GM10248 (cell line): ENCODE data around the gene RNU6-1.

Experiments used
- CTCF ChIA-PET: fragments of 300-600 bp; sonication (Branson Sonifier 250); formaldehyde crosslinking; extraction: SDS; loops from one replicate; lab custom pipeline; 2021; ENCODE audit warnings: antibody characterized with exemption; lab: Yijun Ruan, JAX
- POLR2A ChIA-PET: fragments of 350-650 bp; sonication (Branson Sonifier 250); formaldehyde crosslinking; extraction: SDS; loops from one replicate; lab custom pipeline; 2020; ENCODE audit warnings: antibody characterized with exemption; lab: Yijun Ruan, JAX
- DNase-seq: peaks from one replicate; pipeline ENCODE4 v3.0.0; 2012; ENCODE audit errors: extremely low spot score
- TF ChIP-seq, protein P1 (sequence below): IDR thresholded peaks from 2 replicates; pipeline ENCODE4 v1.5.1; 2012; ENCODE audit warnings: mild to moderate bottlenecking, low read depth; ENCODE audit errors: extremely low read depth, missing control alignments, control extremely low read depth

The RNU6-1 gene

DNA sequence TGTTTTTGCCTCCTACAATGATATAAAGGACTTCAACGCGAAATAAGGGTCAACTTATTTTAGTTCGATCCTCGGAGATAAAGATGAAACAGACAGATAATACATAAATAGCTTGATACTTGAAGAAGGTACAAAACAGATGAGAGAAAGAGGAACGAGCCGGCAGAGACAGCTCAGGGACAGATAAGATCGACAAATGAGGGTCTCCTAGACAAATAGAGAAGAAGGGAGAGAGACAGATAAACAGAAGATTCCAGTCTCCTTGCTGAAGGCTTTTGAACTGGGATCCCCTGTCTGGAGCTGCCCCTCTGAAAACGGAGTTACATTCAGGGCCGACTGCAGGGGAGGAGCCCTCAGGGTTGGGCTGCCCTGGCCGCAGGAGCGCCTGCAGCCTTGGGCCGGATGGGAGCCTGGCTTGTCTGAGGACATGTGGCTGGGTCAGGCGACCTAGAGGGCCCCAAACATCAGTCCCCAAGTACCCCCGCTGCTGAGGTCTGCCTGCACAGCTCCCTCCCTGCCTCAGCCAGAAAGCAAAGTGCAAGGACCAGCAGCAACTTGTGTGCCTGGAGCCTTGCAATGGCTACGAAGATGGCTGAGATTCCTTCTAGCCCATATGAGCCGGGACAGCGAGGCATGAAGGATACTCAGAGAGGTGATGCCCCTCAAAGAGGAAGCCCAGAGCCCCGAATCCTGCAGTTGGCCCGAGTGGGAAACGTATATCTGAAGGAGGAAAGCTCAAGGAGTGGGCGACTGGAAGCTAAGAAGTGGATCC, 15.5 kb downstream of the RNU6-1 start:
- ChIA-PET CTCF (interaction anchor here (1.0 to 2.3 kb wide), 3 partner anchors 12 to 367 kb away, joined by 4 to 7 read pairs (median 5); no protein-coding TSS in a partner anchor), POLR2A (no interaction called here)
- TF ChIP-seq, protein P1, sequence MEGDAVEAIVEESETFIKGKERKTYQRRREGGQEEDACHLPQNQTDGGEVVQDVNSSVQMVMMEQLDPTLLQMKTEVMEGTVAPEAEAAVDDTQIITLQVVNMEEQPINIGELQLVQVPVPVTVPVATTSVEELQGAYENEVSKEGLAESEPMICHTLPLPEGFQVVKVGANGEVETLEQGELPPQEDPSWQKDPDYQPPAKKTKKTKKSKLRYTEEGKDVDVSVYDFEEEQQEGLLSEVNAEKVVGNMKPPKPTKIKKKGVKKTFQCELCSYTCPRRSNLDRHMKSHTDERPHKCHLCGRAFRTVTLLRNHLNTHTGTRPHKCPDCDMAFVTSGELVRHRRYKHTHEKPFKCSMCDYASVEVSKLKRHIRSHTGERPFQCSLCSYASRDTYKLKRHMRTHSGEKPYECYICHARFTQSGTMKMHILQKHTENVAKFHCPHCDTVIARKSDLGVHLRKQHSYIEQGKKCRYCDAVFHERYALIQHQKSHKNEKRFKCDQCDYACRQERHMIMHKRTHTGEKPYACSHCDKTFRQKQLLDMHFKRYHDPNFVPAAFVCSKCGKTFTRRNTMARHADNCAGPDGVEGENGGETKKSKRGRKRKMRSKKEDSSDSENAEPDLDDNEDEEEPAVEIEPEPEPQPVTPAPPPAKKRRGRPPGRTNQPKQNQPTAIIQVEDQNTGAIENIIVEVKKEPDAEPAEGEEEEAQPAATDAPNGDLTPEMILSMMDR: no peak
- DNase-seq: no peak

DNA sequence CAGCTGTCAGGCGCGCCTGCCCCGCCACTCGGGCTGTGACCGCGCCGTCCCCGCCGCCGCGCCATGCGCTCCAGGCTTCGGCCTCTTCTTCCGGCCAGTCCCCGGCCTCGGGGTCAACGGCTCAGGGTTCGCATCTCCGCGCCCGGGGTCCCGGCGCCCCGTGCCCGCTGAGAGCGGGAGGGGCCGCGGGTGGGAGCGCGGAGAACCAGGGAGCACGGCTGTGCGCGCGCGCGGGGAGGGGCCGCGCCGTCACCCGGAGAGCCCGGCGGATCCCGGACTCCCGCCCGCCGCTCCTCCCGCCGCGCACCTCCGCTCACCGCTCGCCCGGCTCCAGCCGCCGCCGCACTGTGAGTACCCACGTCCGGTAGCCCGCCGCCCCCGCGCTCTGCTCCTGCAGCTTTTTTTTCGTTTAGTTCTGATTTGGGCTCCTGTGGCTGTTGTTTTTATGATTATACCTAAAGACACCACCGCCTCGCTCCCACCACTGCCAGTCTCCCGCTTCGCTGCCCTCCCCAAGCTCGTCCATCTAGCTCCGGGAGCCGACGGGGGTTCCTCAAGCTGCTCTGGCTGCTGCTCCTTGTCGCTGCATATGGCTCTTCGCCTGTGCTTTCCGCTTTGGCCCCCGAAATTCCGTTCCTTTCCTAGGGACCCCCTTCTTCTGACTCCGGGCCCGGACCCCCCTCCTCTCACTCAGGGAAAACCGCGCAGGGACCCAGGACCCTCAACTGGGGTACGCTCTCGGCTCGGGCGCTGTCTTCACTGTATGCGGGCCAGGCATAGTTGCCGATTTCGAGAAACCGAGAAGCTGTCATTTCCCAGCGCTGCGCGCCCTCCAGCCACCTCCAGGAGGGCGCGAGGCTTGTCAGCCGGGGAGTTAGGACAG, 16.3 kb downstream of the RNU6-1 start:
- ChIA-PET CTCF (interaction anchor here (2.0 to 2.3 kb wide), 2 partner anchors 13 to 366 kb away, joined by 5 to 7 read pairs; no protein-coding TSS in a partner anchor), POLR2A (no interaction called here)
- DNase-seq: no peak
- TF ChIP-seq, protein P1: no peak

DNA sequence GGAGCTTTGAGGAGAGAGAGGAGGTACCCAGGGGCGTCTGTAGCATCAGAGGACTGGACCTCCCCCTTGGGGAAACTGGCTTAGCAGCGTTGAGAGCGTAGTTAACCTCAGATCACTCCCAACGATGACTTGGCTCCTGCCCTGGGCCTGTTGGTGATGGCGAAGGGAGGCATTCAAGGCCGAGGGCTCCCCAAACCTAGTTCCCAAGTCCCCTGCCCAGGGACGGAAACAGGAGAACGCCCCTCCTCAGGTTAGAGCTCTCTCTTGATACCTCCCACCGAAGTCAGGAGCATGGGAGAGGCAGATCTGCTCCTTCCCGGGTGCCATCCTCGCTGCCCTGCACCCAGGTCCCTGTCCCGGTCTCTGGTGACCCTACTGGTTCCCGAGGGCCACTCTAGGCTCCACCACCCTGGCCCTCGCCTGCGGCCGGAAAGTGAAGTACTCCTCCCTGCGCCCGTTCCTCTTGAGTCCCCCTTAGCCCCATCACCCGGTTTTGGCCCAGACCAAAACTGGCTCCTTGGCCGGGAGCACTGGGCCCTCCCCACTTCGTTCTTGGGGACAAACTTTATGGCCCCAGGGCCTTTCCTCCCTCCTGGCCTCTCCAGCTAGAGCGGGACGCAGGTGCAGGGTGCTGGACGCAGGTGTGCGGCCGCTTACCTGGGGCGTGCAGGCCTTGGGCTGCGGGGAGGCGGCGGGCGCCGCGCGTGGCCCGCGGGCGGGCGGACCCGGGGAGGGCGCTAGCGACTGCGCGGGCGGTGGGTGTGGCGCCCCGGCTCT, 17.1 kb downstream of the RNU6-1 start:
- no peak for DNase-seq
- POLR2A ChIA-PET: no interaction called here
- TF ChIP-seq, protein P1: no peak
- CTCF ChIA-PET: interaction anchor here (2.3 kb wide), 1 partner anchor 13 kb away, joined by 7 read pairs; no protein-coding TSS in a partner anchor

DNA sequence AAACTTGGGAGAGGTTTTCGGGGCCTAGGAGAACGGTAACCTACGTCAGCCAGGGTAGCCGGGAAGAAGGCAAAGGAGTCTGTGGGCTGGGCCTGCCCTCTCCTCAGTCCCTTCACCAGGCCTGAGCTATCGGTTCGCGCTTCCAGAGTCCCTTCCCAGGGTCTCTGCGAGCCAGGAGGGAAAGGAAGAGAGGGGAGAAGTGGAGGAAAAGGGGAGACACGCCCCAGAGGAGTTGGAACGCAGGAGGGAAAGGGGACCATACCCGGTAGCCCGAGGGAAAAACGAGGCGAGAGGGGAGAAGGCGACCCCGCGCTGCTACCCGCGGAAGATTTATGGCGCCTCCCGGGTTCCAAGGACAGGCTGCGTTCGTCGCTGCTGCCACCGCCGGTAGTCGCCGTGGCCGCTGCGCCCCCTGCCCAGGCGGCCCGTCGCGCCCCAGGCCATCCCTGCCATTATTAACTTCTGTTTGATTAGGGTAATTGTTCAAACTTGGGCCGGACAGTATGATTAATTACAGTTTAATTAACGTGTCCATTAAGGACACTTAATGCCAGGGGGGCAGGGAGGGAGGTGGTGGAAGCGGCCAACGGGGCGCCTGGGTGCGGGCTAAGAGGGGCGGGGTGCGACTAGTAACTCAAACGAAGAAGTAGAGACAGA, 17.9 kb downstream of the RNU6-1 start:
- DNase-seq: no peak
- CTCF ChIA-PET: interaction anchor here (1.4 kb wide), 1 partner anchor 13 kb away, joined by 3 read pairs; no protein-coding TSS in a partner anchor
- POLR2A ChIA-PET: no interaction called here
- TF ChIP-seq, protein P1: no peak

DNA sequence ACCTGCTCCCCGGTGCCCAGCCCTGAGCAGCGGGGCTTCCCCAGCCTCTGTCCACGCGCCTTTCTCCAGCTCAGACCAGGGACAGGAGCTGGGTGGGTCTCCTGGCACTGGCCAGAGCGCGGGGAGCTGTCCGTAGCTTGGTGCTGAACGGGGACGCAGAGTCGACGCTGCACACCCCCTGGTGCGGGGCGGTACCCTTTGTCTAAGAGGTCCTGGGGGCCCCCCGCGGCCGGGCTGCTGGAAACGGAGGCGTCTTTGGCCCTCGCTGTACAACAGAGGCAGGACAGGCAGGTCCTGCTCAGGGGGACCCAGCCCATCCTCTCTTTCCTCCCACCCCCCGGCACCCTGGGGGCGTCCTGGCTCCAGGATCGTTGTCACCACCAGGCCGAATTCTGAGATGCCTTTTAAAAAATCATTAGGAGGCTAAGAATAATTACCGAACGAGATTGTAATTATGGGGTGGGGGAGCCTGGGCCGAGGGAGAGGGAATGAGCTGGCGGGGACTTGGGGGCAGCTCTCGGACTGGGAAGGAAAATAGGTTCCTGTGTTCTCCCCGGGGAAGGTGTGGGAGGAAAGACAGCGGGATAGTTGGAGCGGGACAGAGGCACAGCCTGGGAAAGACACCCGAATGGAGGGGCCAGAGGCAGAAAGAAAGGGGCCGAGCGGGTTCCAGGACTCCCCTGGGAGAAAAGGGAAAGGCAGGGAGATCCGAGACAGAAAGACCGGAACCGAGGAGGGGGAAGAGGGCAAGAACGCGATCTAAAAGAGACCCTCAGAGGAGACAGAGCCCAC, 18.7 kb downstream of the RNU6-1 start:
- POLR2A ChIA-PET: no interaction called here
- CTCF ChIA-PET: interaction anchor here (0.9 to 1.4 kb wide), 3 partner anchors 14 to 37 kb away, joined by 3 read pairs; no protein-coding TSS in a partner anchor
- peak; percentile 73 for DNase-seq

More for the DNA sequence above, 18.7 kb downstream of the RNU6-1 start:
- TF ChIP-seq, protein P1: no peak
